Metanephros (tissue), 2 donors: ENCODE data around the gene YIPF1. TPM values are rescaled to one million over a fixed set of nuclear protein-coding genes. Genes with fewer than 3 reads are reported as not detected.

ENCODE experiments used
- small RNA-seq: library from RNA; depleted of rRNA; stranded (forward); fragments of <200 nt; gene quantifications from one replicate; pipeline ENCODE3, GENCODE V24; 2014; ENCODE audit warnings: low replicate concordance
- total RNA-seq: library from RNA; depleted of rRNA; stranded (reverse); fragments of >200 nt; gene quantifications from one replicate; pipeline ENCODE4 v1.2.3, GENCODE V29; 2014

Gene YIPF1
- total RNA-seq, result 21.4 TPM

GRCh38 chr1:53889304-53890298 is at the start of gene YIPF1:
TSS of gene YIPF1 (minus strand) at chr1:53889797. CDS start at chr1:53888937, 860 bp downstream.

GRCh38 chr1:53893999-53894636 is 4.5 kb upstream of the YIPF1 start, which contains the start of gene DIO1:
TSS of gene DIO1 (plus strand) at chr1:53894187. CDS start at chr1:53894211, 24 bp downstream.

GRCh38 chr1:53837924-53838653 is 51.5 kb downstream of the YIPF1 start, which contains the start of gene NDC1:
TSS of gene NDC1 (minus strand) at chr1:53838296. CDS start at chr1:53838261, 35 bp downstream.

Small RNA genes lying within 50 kb of the gene (small RNA-seq; reads per million reads assigned to genes)
- not detected for gene AL049745.1

Other genes with a start within 250 kb of the YIPF1 start
- gene GLIS1, start 150.6 kb downstream of the YIPF1 start, total RNA-seq, result 3.0 TPM
- 21.1 TPM for gene NDC1, start 51.5 kb downstream of the YIPF1 start, total RNA-seq
- 8.6 TPM for gene DIO1, start 4.4 kb upstream of the YIPF1 start, total RNA-seq
- gene IFT25, start 55.9 kb upstream of the YIPF1 start, total RNA-seq, result 29.0 TPM
- 19.9 TPM for gene LRRC42, start 56.6 kb upstream of the YIPF1 start, total RNA-seq
- gene LDLRAD1, start 128.4 kb upstream of the YIPF1 start, total RNA-seq, result not detected
- gene TMEM59, start 163.4 kb upstream of the YIPF1 start, total RNA-seq, result 328 TPM
- gene TCEANC2, start 163.8 kb upstream of the YIPF1 start, total RNA-seq, result 6.7 TPM